ENCODE results near the gene AKAP8L.
"Not testable (repeated sequence)": the region's sequence is repeated elsewhere in the genome, so short reads cannot be mapped to it uniquely, and the experiment has no call there.

The AKAP8L gene

GRCh38 chr19:15418231-15418578, 583 bp downstream of the AKAP8L start:
- no peak for DNase-seq (ENCODE audit: extremely low read depth in 1 of 2, low read depth in 1 of 2)

GRCh38 chr19:15417699-15418098, 1.1 kb downstream of the AKAP8L start:
- no peak for DNase-seq (ENCODE audit: extremely low read depth in 1 of 2, low read depth in 1 of 2)

GRCh38 chr19:15412832-15413231, 6.0 kb downstream of the AKAP8L start:
- DNase-seq (ENCODE audit: extremely low read depth in 1 of 2, low read depth in 1 of 2), result no peak

GRCh38 chr19:15411351-15411750, 7.4 kb downstream of the AKAP8L start:
- DNase-seq (ENCODE audit: extremely low read depth in 1 of 2, low read depth in 1 of 2), result not testable (repeated sequence)

GRCh38 chr19:15404780-15405211, 14.0 kb downstream of the AKAP8L start:
- no peak for DNase-seq (ENCODE audit: extremely low read depth in 1 of 2, low read depth in 1 of 2)

GRCh38 chr19:15404097-15404779, 14.6 kb downstream of the AKAP8L start:
- no peak for DNase-seq (ENCODE audit: extremely low read depth in 1 of 2, low read depth in 1 of 2)

- DNase-seq (ENCODE audit: extremely low read depth in 1 of 2, low read depth in 1 of 2), result no peak
Measured at GRCh38 chr19:15403151-15403531, 15.6 kb downstream of the AKAP8L start.

- DNase-seq (ENCODE audit: extremely low read depth in 1 of 2, low read depth in 1 of 2), result no peak
Measured at GRCh38 chr19:15402411-15403150, 16.2 kb downstream of the AKAP8L start.

- DNase-seq (ENCODE audit: extremely low read depth in 1 of 2, low read depth in 1 of 2), result no peak
Measured at GRCh38 chr19:15401397-15401710, 17.4 kb downstream of the AKAP8L start.

GRCh38 chr19:15400521-15401396, 18.0 kb downstream of the AKAP8L start:
- no peak for DNase-seq (ENCODE audit: extremely low read depth in 1 of 2, low read depth in 1 of 2)

GRCh38 chr19:15399635-15400034, 19.2 kb downstream of the AKAP8L start:
- DNase-seq (ENCODE audit: extremely low read depth in 1 of 2, low read depth in 1 of 2), result no peak

- no peak for DNase-seq (ENCODE audit: extremely low read depth in 1 of 2, low read depth in 1 of 2)
Measured at GRCh38 chr19:15399234-15399515, 19.6 kb downstream of the AKAP8L start.

- no peak for DNase-seq (ENCODE audit: extremely low read depth in 1 of 2, low read depth in 1 of 2)
Measured at GRCh38 chr19:15398501-15399233, 20.1 kb downstream of the AKAP8L start.

GRCh38 chr19:15397782-15398181, 21.0 kb downstream of the AKAP8L start:
- DNase-seq (ENCODE audit: extremely low read depth in 1 of 2, low read depth in 1 of 2), result no peak

- DNase-seq (ENCODE audit: extremely low read depth in 1 of 2, low read depth in 1 of 2), result no peak
Measured at GRCh38 chr19:15397236-15397635, 21.6 kb downstream of the AKAP8L start.

- DNase-seq (ENCODE audit: extremely low read depth in 1 of 2, low read depth in 1 of 2), result no peak
Measured at GRCh38 chr19:15396436-15396835, 22.4 kb downstream of the AKAP8L start.

- DNase-seq (ENCODE audit: extremely low read depth in 1 of 2, low read depth in 1 of 2), result not testable (repeated sequence)
Measured at GRCh38 chr19:15395251-15395650, 23.5 kb downstream of the AKAP8L start.

GRCh38 chr19:15394426-15394825, 24.4 kb downstream of the AKAP8L start:
- DNase-seq (ENCODE audit: extremely low read depth in 1 of 2, low read depth in 1 of 2), result no peak

GRCh38 chr19:15393963-15394362, 24.8 kb downstream of the AKAP8L start:
- DNase-seq (ENCODE audit: extremely low read depth in 1 of 2, low read depth in 1 of 2), result no peak

GRCh38 chr19:15390814-15391213, 28.0 kb downstream of the AKAP8L start:
- no peak for DNase-seq (ENCODE audit: extremely low read depth in 1 of 2, low read depth in 1 of 2)

- DNase-seq (ENCODE audit: extremely low read depth in 1 of 2, low read depth in 1 of 2), result no peak
Measured at GRCh38 chr19:15381864-15382263, 36.9 kb downstream of the AKAP8L start.

Data from activated CD8-positive, alpha-beta memory T cell treated with anti-CD3 and anti-CD28 coated beads for 1 hour (primary cell).